Spleen (tissue), 11 donors: Measurements from ENCODE around the gene UIMC1. TPM values are rescaled to one million over a fixed set of nuclear protein-coding genes. Genes with fewer than 3 reads are reported as not detected.
A peak's percentile ranks its signal among the peaks of the same experiment; 100 is the strongest.

Experiments
- DNase-seq: peaks from one replicate; pipeline ENCODE4 v3.0.0-alpha.2; 2020
- H3K27ac ChIP-seq, 8 donors: fragments of 200-600 bp; sonication (generic) in 7 of 8; 1 replicate in 4 of 8; 2 replicates in 4 of 8; pipeline versions ENCODE4 v1.5.0 to v1.8.0; 2016 to 2021; ENCODE audit warnings: inconsistent platforms in 4 of 8, mild to moderate bottlenecking in 4 of 8, moderate library complexity in 1 of 8
- H3K27me3 ChIP-seq, 7 donors: fragments of 200-600 bp; sonication (generic) in 6 of 7; replicated peaks in 1 of 7; 1 replicate in 4 of 7; 2 replicates in 3 of 7; pipeline versions ENCODE4 v1.5.0 to v1.8.0; 2016 to 2021; ENCODE audit warnings: inconsistent platforms in 3 of 7, mild to moderate bottlenecking in 1 of 7
- H3K36me3 ChIP-seq, 6 donors: fragments of 200-600 bp; sonication (generic) in 5 of 6; 1 replicate in 4 of 6; 2 replicates in 2 of 6; pipeline versions ENCODE4 v1.5.0 to v1.8.0; 2016 to 2021; ENCODE audit warnings: inconsistent platforms in 2 of 6
- H3K4me1 ChIP-seq, 6 donors: fragments of 200-600 bp; sonication (generic) in 5 of 6; 1 replicate in 3 of 6; 2 replicates in 3 of 6; pipeline versions ENCODE4 v1.5.0 to v1.8.0; 2016 to 2021; ENCODE audit warnings: inconsistent platforms in 3 of 6
- H3K4me3 ChIP-seq, 8 donors: fragments of 200-600 bp; sonication (generic) in 7 of 8; 1 replicate in 4 of 8; 2 replicates in 4 of 8; pipeline versions ENCODE4 v1.5.0 to v1.8.0; 2016 to 2021; ENCODE audit warnings: inconsistent platforms in 4 of 8, mild to moderate bottlenecking in 4 of 8, moderate library complexity in 2 of 8
- H3K9me3 ChIP-seq, 8 donors: fragments of 200-600 bp; sonication (generic) in 7 of 8; 1 replicate in 4 of 8; 2 replicates in 4 of 8; pipeline versions ENCODE4 v1.5.0 to v1.8.0; 2016 to 2021; ENCODE audit warnings: inconsistent platforms in 4 of 8
- CTCF ChIP-seq, 11 experiments: fragments of 200-600 bp in 7 of 11; fragments of 450-650 bp in 4 of 11; sonication (generic) in 4 of 11; IDR thresholded peaks in 8 of 11; conservative IDR thresholded peaks in 3 of 11; 1 replicate in 7 of 11; 2 replicates in 4 of 11; pipeline versions ENCODE4 v1.4.0 to v1.8.0; 2016 to 2021; ENCODE audit warnings: antibody characterized with exemption in 11 of 11, inconsistent platforms in 4 of 11, mild to moderate bottlenecking in 1 of 11
- POLR2A ChIP-seq, 3 donors: fragments of 450-650 bp; IDR thresholded peaks; one replicate each; pipeline ENCODE4 v1.5.1; 2017; ENCODE audit warnings: antibody characterized with exemption in 3 of 3, mild to moderate bottlenecking in 1 of 3
- POLR2AphosphoS5 ChIP-seq, 3 donors: sonication (generic); formaldehyde crosslinking; IDR thresholded peaks; one replicate each; pipeline ENCODE4 v1.5.1; 2017; ENCODE audit warnings: antibody characterized with exemption in 3 of 3
- WGBS, 5 donors: extraction: QIAGEN DNeasy Blood & Tissue Kit in 3 of 5; methylation state at CpG; one replicate each; pipeline versions ENCODE4 v1.1.5 to v1.1.7; 2013 to 2018; 5-methylcytosine and 5-hydroxymethylcytosine counted together
- intact Hi-C: fragments of 100-400 bp; cut with DNase I; formaldehyde crosslinking; loops from one replicate; pipeline ENCODE4 v1.15.0; 2023; ENCODE audit warnings: low total_unique reads
- polyA plus RNA-seq, 3 donors: library from polyadenylated mRNA; stranded (reverse); fragments of 200-250 nt; gene quantifications; one replicate each; pipeline ENCODE4 v1.2.1, GENCODE V29; 2013
- total RNA-seq, 7 donors: library from RNA; depleted of rRNA in 3 of 7; stranded (reverse); fragments of >200 nt in 3 of 7; fragmentation: NEBNext Ultra II Directional in 4 of 7; extraction: Animal tissue kit (Norgen Biotek cat#: 25700) in 4 of 7; gene quantifications; one replicate each; pipeline versions ENCODE4 v1.1.0 to v1.2.1, GENCODE V29; 2016 to 2021
- donor health status: healthy with polysubstance abuse.
- donor health status: DM: no; HTN: no; CAD: no; lungs with moderate emphysema.
- donor health status: DM: no; HTN: no; CAD: no.
- donor health status: Bipolar disorder and iron deficiency.
- donor health status: healthy.
- donor health status: DM: no; HTN: no; CAD: no.
- donor health status: DM: yes; HTN: yes; CAD: no.

Gene UIMC1
- total and polyA plus RNA-seq, 10 donors = 34.4 to 81.8 (median 53.8) TPM

- H3K36me3 ChIP-seq = peaks cover 0 to 74% (median 6%) of the 10 kb centered on the region in 6 donors
- H3K27ac ChIP-seq = no peak overlapping the region
- TF ChIP-seq POLR2A (IDR thresholded peaks at IDR 0.05) (no peak), POLR2AphosphoS5 (IDR thresholded peaks at IDR 0.05) (no peak), CTCF (IDR thresholded peaks at IDR 0.05 in 8 of 11, conservative IDR thresholded peaks at IDR 0.05 in 3 of 11) (no peak)
- 92 to 99% (median 94%) methylated on average over 6 of the region's 6 CpGs for WGBS, 5 donors
- peaks cover 0 to 16% (median 6%) of the 10 kb centered on the region in 6 donors for H3K4me1 ChIP-seq
- peaks cover 0 to 19% (median 11%) of the 10 kb centered on the region in 8 donors for H3K9me3 ChIP-seq
- H3K4me3 ChIP-seq = no peak overlapping the region
- DNase-seq = no peak
- intact Hi-C loops = no loop called here
- H3K27me3 ChIP-seq = no peaks in the 10 kb centered on the region
Measured at GRCh38 chr5:177029498-177029897, 22.9 kb upstream of the UIMC1 start.

GRCh38 chr5:177027665-177028064 is 21.1 kb upstream of the UIMC1 start:
- WGBS, 5 donors = 94 to 98% (median 96%) methylated on average over 2 of the region's 2 CpGs
- no peak for DNase-seq
- TF ChIP-seq POLR2AphosphoS5 (IDR thresholded peaks at IDR 0.05) (no peak), CTCF (IDR thresholded peaks at IDR 0.05 in 8 of 11, conservative IDR thresholded peaks at IDR 0.05 in 3 of 11) (no peak), POLR2A (IDR thresholded peaks at IDR 0.05) (no peak)
- intact Hi-C loops = no loop called here
- H3K27me3 ChIP-seq = no peaks in the 10 kb centered on the region
- H3K36me3 ChIP-seq = peaks cover 0 to 59% (median 6%) of the 10 kb centered on the region in 6 donors
- H3K4me1 ChIP-seq = peaks cover 7 to 32% (median 15%) of the 10 kb centered on the region in 6 donors
- H3K9me3 ChIP-seq = peaks cover 0 to 19% (median 11%) of the 10 kb centered on the region in 8 donors
- H3K4me3 ChIP-seq = no peak overlapping the region
- no peak overlapping the region for H3K27ac ChIP-seq

GRCh38 chr5:177025101-177025601 is 18.6 kb upstream of the UIMC1 start:
- WGBS, 5 donors = 86 to 90% (median 89%) methylated on average over 3 of the region's 3 CpGs
- no peak overlapping the region for H3K27ac ChIP-seq
- H3K4me1 ChIP-seq = peaks cover 7 to 44% (median 25%) of the 10 kb centered on the region in 6 donors
- intact Hi-C loops = no loop called here
- no peak for DNase-seq
- peaks cover 0 to 35% (median 6%) of the 10 kb centered on the region in 6 donors for H3K36me3 ChIP-seq
- TF ChIP-seq POLR2A (IDR thresholded peaks at IDR 0.05) (no peak), POLR2AphosphoS5 (IDR thresholded peaks at IDR 0.05) (no peak), CTCF (IDR thresholded peaks at IDR 0.05 in 8 of 11, conservative IDR thresholded peaks at IDR 0.05 in 3 of 11) (no peak)
- no peak overlapping the region for H3K4me3 ChIP-seq
- H3K9me3 ChIP-seq = peaks cover 0 to under 1% (median 0%) of the 10 kb centered on the region in 8 donors
- H3K27me3 ChIP-seq = no peaks in the 10 kb centered on the region

GRCh38 chr5:177024559-177024958 is 18.0 kb upstream of the UIMC1 start:
- WGBS, 5 donors = 88 to 100% (median 97%) methylated on average over 1 of the region's 1 CpG
- intact Hi-C loops = no loop called here
- no peaks in the 10 kb centered on the region for H3K27me3 ChIP-seq
- TF ChIP-seq POLR2A (IDR thresholded peaks at IDR 0.05) (no peak), POLR2AphosphoS5 (IDR thresholded peaks at IDR 0.05) (no peak), CTCF (IDR thresholded peaks at IDR 0.05 in 8 of 11, conservative IDR thresholded peaks at IDR 0.05 in 3 of 11) (no peak)
- H3K4me3 ChIP-seq = no peak overlapping the region
- peaks cover 0 to 31% (median 6%) of the 10 kb centered on the region in 6 donors for H3K36me3 ChIP-seq
- no peak for DNase-seq
- H3K27ac ChIP-seq = peak overlapping the region in 1 of 8 donors; percentile 44
- H3K9me3 ChIP-seq = no peaks in the 10 kb centered on the region
- H3K4me1 ChIP-seq = peaks cover 7 to 44% (median 25%) of the 10 kb centered on the region in 6 donors
